MCF 10A (cell line): ENCODE measurements around the gene C19orf12. TPM values are rescaled to one million over a fixed set of nuclear protein-coding genes. Genes with fewer than 3 reads are reported as not detected.

Experiments used
- BruUV-seq: library from RNA; stranded (reverse); fragments of 400-500 nt; replicated peaks from 2 replicates; lab custom pipeline; 2021; lab: Mats Ljungman, UMichigan
- CTCF ChIA-PET: fragments of 300-600 bp; sonication (Branson Sonifier 250); formaldehyde crosslinking; extraction: SDS; loops from one replicate; lab custom pipeline; 2021; ENCODE audit warnings: antibody characterized with exemption, inconsistent platforms; lab: Yijun Ruan, JAX
- POLR2A ChIA-PET: fragments of 300-600, 350-650 bp; sonication (Branson Sonifier 250); formaldehyde crosslinking; extraction: SDS; loops from one replicate; lab custom pipeline; 2020; ENCODE audit warnings: antibody characterized with exemption, inconsistent platforms; lab: Yijun Ruan, JAX
- DNase-seq: peaks from one replicate; pipeline ENCODE4 v3.0.0-alpha.2; 2018; ENCODE audit not compliant: unreplicated experiment
- H3K27ac Mint-ChIP-seq: one replicate; pipeline ENCODE4 v1.8.0; 2022; ENCODE audit warnings: mild to moderate bottlenecking, low read depth, mixed read lengths; ENCODE audit not compliant: unreplicated experiment
- H3K27me3 Mint-ChIP-seq: one replicate; pipeline ENCODE4 v1.8.0; 2022; ENCODE audit warnings: mixed read lengths; ENCODE audit not compliant: insufficient read depth, unreplicated experiment
- H3K36me3 Mint-ChIP-seq: one replicate; pipeline ENCODE4 v1.8.0; 2022; ENCODE audit warnings: mild to moderate bottlenecking, moderate library complexity, mixed read lengths; ENCODE audit not compliant: insufficient read depth, unreplicated experiment
- H3K4me1 Mint-ChIP-seq: one replicate; pipeline ENCODE4 v1.8.0; 2022; ENCODE audit warnings: mixed read lengths; ENCODE audit not compliant: insufficient read depth, unreplicated experiment
- H3K4me3 Mint-ChIP-seq: one replicate; pipeline ENCODE4 v1.8.0; 2022; ENCODE audit warnings: mild to moderate bottlenecking, moderate library complexity, mixed read lengths; ENCODE audit not compliant: unreplicated experiment
- H3K9me3 Mint-ChIP-seq: one replicate; pipeline ENCODE4 v1.8.0; 2022; ENCODE audit warnings: mixed read lengths; ENCODE audit not compliant: unreplicated experiment
- CTCF ChIP-seq: fragments of 200-600 bp; IDR thresholded peaks from one replicate; pipeline ENCODE4 v1.8.0; 2022; ENCODE audit warnings: antibody characterized with exemption, mild to moderate bottlenecking; ENCODE audit not compliant: unreplicated experiment
- intact Hi-C: fragments of 100-400 bp; cut with micrococcal nuclease; formaldehyde crosslinking; loops from 2 replicates; pipeline ENCODE4 v1.14.1; 2022
- total RNA-seq: library from RNA; stranded (reverse); gene quantifications from 2 replicates; pipeline ENCODE4 v1.2.3, GENCODE V29; 2022

The C19orf12 gene
- total RNA-seq, 1 experiment from 2014 or later = 21.6 TPM

DNA sequence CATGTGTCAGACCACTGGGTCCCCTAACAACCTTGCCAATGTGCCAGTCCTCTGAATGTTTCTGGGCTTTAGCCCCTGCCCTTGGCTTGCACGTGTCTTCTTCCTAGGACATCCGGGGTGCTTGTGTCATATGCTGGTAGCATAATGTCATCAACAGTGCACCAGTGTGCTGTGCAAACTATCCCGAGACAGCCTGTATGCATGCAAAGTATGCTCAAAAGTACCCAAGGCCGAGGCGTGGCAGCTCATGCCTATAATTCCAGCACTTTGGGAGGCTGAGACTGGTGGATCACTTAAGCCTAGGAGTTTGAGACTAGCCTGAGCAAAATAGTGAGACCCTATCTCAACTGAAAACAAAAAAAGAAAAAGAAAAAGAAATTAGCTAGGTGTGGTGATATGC, 20.8 kb upstream of the C19orf12 start:
- POLR2A ChIA-PET = no interaction called here
- Mint-ChIP-seq H3K27me3 (peaks cover 59% of the 10 kb centered on the region), H3K4me1 (no peaks in the 10 kb centered on the region), H3K36me3 (no peaks in the 10 kb centered on the region), H3K4me3 (no peak overlapping the region), H3K9me3 (no peaks in the 10 kb centered on the region), H3K27ac (no peak overlapping the region)
- CTCF ChIA-PET = interaction anchor here (0.8 to 1.0 kb wide), 2 partner anchors 19 to 138 kb away, joined by 3 to 4 read pairs; no protein-coding TSS in a partner anchor
- DNase-seq = no peak
- no peak for TF ChIP-seq CTCF
- intact Hi-C loops = no loop called here
- no TSS peak for BruUV-seq

DNA sequence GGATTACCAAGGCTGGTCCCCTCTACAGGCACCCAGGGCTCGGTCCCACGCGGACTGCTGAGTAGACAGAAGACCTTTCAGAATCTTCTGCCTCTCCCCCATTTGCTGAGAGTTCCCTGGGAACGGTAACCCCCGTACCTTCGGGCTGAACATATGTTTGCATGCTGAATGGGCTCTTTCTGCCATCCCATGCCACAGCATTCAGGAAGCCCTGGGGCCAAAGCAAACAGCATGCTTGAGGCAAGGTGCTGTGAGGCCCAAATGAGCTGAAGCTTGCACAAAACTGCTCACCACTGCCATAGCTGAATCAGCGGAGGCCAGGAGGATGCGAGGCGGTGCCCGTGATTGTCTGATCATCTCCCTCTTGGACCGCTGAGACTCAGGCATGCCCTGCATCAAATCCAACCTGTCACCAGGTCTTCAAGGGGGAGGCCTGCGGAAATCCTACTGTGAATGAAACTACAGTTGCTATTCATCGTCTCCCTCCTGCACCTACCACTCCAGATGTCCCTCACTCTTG, 16.3 kb upstream of the C19orf12 start:
- ChIA-PET POLR2A (no interaction called here), CTCF (interaction anchor here (0.7 to 7.5 kb wide), 12 partner anchors 11 to 935 kb away, joined by 3 to 82 read pairs (median 4); no protein-coding TSS in a partner anchor)
- TF ChIP-seq CTCF = no peak
- BruUV-seq = no TSS peak
- Mint-ChIP-seq H3K9me3 (no peaks in the 10 kb centered on the region), H3K36me3 (no peaks in the 10 kb centered on the region), H3K27me3 (peaks cover 36% of the 10 kb centered on the region), H3K4me3 (no peak overlapping the region), H3K27ac (no peak overlapping the region), H3K4me1 (no peaks in the 10 kb centered on the region)
- DNase-seq = no peak
- intact Hi-C loops = no loop called here

- Mint-ChIP-seq H3K4me1 (no peaks in the 10 kb centered on the region), H3K9me3 (no peaks in the 10 kb centered on the region), H3K27ac (no peak overlapping the region), H3K4me3 (no peak overlapping the region), H3K36me3 (no peaks in the 10 kb centered on the region), H3K27me3 (peaks cover under 1% of the 10 kb centered on the region)
- TF ChIP-seq CTCF = no peak
- BruUV-seq = no TSS peak
- DNase-seq = no peak
- intact Hi-C loops = no loop called here
- POLR2A ChIA-PET = interaction anchor here (0.5 to 1.2 kb wide), 2 partner anchors 11 to 922 kb away, joined by 3 read pairs; no protein-coding TSS in a partner anchor
- CTCF ChIA-PET = interaction anchor here (0.7 to 7.5 kb wide), 11 partner anchors 7 to 1855 kb away, joined by 3 to 82 read pairs (median 8); no protein-coding TSS in a partner anchor
These were observed 12.8 kb upstream of the C19orf12 start for GRCh38 chr19:29727906-29728305.

DNA sequence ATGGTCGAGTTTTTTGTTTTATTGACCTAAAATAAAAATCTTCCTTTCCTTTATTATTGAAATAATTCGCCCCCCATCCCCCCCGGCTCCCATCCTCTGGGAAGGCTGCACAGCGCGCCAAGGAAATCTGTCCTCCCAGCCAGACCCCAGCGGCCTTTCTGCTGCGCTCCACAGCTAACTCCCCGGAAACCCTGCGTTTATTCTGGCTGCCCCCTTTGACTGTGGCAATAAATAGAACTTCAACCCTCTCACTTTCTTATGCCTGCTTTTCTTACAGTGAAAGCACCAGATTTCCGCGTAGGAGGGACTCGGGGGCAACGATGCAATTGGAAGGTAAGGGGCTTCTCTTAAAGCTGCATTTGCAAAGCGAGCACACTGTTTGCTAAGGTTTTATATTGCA, 9.7 kb upstream of the C19orf12 start:
- H3K36me3 Mint-ChIP-seq = no peaks in the 10 kb centered on the region
- H3K9me3 Mint-ChIP-seq = no peaks in the 10 kb centered on the region
- H3K27ac Mint-ChIP-seq = no peak overlapping the region
- intact Hi-C loops = no loop called here
- no peaks in the 10 kb centered on the region for H3K27me3 Mint-ChIP-seq
- H3K4me1 Mint-ChIP-seq = no peaks in the 10 kb centered on the region
- TF ChIP-seq CTCF = no peak
- CTCF ChIA-PET = interaction anchor here (0.6 to 4.9 kb wide), 4 partner anchors 8 to 121 kb away, joined by 3 to 39 read pairs (median 11); no protein-coding TSS in a partner anchor
- BruUV-seq = no TSS peak
- no peak for DNase-seq
- no peak overlapping the region for H3K4me3 Mint-ChIP-seq
- POLR2A ChIA-PET = no interaction called here
